Transverse colon (tissue), 4 donors: Measurements from ENCODE around the gene PRTG.

Source experiments
- CTCF ChIP-seq, 5 experiments: fragments of 200-600 bp in 3 of 5; fragments of 450-650 bp in 2 of 5; sonication (generic) in 3 of 5; IDR thresholded peaks; 1 replicate in 2 of 5; 2 replicates in 3 of 5; pipeline ENCODE4 v1.5.1; 2016 to 2017; ENCODE audit warnings: antibody characterized with exemption in 5 of 5, inconsistent platforms in 3 of 5, mild to moderate bottlenecking in 2 of 5, moderate library complexity in 1 of 5
- EP300 ChIP-seq: sonication (generic); formaldehyde crosslinking; IDR thresholded peaks from one replicate; pipeline ENCODE4 v1.6.1; 2017; ENCODE audit warnings: antibody characterized with exemption, low read depth
- POLR2A ChIP-seq: fragments of 450-650 bp; IDR thresholded peaks from one replicate; pipeline ENCODE4 v1.6.1; 2016; ENCODE audit warnings: antibody characterized with exemption, mild to moderate bottlenecking, moderate library complexity
- POLR2AphosphoS5 ChIP-seq, 3 donors: sonication (generic); formaldehyde crosslinking; IDR thresholded peaks; one replicate each; pipeline ENCODE4 v1.6.1; 2016; ENCODE audit warnings: antibody characterized with exemption in 3 of 3

- TF ChIP-seq CTCF (IDR thresholded peaks at IDR 0.05) (no peak), EP300 (no peak), POLR2A (no peak), POLR2AphosphoS5 (IDR thresholded peaks at IDR 0.05) (no peak)
Measured at GRCh38 chr15:55784286-55784685, 41.3 kb upstream of the PRTG start.
